Effector CD8-positive, alpha-beta T cell (primary cell): ENCODE results near the gene RHOH.

Source experiments
- DNase-seq: peaks from one replicate; lab custom pipeline; 2025; lab: John Stamatoyannopoulos, UW

The RHOH gene

DNA sequence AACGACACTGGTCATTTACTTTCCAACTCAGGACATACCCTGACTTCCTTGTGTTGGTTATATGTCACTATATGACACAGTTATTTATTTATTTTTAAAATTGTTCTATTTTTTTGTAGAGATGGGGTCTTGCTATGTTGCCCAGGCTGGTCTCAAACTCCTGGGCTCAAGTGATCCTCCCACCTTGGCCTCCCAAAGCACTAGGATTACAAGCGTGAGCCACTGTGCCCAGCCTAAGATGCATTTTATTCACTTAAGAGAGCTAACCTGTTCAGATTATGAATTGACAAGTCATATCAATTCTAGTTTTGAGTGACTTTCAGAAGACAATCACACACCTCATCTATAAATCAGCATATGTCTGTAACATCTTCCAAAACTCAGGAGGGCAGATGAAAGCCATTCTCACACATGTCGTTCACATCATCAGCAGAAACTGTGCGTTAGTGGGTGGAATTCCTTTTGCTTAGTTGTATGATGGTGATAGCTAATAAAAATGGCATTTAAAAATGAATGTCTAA lies 9.4 kb upstream of the RHOH start:
- DNase-seq = no peak

DNA sequence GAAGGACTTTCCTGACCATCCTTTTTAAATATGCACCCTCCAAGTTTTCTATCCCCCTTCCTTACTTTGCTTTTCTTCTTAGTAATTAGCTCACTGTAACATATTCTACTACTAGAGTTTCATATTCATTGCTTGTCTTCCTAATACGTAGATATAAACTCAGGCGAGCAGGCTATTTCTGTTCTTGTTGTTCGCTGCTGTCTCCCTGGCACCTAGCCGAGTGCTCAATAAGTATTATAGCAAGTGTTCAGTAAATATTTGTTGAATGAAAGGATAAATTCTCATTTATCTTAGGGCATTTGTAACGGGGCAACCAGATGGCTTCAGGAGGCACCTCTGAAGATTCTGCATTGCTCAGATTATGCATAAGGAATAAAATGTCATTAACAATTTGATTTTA lies 6.8 kb upstream of the RHOH start:
- no peak for DNase-seq

DNA sequence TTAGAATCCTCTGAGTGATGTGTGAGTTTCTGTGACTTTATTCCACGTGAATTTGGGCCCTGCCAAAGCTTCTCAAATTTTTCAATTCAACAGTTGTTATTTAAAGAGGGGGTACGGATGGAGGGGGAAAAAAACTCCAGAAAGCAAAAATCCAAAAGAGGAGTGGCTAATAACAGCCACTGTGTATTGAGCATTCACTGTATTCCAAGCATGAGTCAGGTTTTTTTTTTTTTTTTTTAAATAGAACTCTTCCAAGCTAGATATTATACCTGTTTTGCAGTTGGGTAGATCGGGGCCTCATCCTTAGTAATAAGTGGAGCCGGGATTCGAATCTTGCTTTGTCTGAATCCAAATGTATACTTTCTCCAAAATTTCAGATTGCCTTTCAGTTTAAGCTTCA lies 6.4 kb upstream of the RHOH start:
- DNase-seq = no peak

DNA sequence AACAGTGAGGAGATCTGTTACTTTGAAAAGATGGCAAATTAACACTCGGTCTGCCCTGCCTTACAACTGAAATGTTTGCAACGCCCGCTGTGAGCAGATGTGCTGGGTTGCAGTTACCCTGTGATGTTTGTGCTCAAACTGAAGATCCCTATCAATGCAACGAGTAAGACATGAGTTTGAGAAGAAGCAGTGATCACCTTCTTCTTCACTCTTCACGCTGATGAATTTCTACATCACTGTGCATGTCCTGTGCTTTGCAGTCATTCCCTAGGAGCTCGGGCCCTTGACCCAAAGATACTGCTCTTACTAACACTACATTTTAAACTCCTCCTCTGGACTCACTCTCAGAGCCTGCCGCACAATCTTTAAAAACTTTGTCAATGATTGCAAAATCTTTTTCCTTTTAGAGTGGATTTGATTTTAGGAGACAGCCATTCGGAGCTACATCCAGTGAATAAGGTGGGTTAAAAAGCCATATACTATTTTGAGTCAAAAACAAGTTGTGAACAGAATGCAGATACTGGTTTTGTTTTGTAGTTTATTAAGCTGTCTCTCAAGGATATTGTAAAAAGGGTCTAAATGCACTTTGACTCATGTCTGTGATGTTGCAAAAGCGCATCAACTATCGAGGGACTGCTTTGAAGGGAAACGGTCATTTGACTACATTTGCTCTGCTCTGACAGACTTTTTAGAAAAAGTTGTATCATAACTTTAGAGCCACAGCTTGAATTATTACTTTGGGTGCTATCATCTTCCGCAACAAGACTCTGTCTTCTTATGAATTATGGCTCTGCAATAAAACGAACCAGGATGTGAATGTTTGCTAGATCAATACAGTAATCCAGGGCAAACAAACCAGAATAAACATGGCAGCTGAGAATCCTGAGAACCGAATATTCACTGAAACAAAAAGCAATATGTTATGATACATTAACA lies 5.7 kb upstream of the RHOH start:
- no peak for DNase-seq

DNA sequence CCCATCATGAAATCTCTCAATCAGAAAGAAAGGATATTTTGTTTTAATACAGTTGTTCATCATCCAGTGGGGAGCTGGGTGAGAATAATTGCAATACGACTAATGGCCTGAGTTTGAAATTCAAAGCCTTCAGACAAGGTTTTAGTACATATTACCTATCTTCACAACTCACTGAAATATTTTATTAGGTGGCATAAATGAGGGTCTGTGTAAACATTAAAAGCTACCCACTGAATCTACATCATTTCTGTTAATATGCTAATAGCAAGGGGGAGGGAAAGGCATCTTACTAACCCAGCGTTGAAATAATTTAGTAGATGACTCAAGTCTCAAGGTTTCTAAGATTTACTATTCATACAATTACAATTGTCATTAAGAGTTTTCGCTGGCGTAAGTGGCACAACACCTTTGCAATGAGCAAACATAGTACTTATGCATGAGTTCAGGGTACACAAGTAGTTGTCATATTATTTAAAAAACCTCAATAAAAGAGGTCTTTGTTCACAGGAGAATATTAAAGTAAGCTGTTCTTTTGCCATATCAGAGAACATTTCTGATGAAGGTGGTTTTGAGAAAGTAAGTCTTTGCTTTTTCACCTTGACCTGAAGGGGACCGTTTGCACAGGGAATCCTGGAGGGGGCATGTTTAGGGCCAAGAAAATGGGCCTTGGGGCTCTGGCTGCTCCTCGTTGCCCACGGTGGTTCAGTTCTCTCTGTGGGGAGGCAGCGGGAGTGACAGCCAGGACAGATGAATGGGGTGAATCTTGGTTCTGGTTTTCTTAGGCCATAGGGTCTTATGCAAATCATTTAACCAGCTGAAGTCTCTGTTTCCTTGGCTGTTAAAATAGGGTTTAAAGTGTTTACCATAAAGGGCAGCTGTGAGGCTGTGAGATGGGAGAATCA lies 4.5 kb upstream of the RHOH start:
- no peak for DNase-seq

DNA sequence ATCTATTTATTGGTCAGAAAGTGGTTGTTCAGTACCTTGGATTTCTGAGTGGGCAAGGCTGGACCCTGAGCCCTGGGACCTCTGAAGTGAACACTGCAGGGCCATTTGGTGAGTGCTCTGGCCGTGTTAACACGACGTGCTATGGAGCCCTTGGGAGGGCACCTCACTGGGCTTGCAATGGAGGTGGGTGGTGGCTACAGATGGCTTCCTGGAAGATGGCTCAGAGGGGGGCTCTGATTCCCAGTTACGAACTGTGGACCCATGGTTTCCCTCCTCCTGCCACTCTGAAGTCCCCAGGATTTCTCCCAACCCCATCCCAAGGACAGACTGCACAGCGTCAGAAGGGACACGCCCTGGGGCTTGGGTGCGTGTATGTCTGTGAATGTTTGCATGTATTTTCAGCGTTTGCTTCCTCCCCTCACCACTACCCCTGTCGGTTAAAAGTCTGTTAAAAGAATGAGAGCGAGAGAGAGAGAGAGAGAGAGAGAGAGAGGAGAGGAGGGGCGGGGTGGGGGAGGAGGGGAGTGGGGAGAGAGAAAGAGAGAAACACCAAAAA lies 3.7 kb upstream of the RHOH start:
- DNase-seq = no peak

DNA sequence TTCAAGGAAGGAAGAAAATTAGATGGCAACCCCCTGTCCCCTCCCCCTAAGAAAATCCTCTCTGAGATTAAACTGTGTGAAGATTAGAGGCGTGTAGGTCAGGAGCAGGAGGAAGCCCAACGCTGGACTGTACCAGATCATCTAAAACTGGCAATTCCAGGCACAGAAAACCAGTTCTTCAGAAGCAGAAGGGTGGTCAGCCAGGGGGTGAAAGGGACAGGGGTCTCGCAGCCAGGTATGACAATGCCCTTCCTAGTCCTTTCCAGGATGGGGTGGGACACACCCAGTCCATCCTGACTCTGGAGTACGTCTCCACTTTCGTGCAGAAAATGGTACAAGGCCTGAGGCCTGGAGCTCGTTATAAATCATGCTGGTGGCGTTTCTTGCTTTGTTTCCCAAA lies 3.3 kb upstream of the RHOH start:
- DNase-seq = no peak

DNA sequence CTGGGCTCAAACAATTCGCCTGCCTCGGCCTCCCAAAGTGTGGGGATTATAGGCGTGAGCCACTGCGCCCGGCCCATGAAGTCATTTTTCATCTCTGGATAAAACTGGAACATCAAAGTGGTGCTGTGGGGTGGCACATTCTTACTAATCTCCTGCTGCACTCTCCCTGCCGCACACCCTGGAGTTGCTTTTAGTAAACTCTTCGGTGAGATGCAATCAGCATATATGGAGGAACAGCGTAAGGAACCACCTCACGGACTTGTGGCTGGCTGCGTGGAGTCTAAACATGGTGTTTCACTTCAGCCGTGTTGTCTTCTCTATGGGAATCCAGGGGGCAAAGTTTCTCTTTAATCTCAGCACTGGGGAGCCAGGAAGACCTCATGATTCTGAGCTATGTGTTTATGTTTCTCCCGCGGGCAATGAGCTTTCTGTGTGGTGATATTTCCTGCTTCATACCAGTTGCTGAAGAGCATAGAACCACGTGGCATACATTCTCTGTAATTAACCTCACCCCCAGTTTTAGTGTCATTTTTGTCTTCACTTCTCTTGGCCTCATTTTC lies 2.1 kb upstream of the RHOH start:
- peak; percentile 40 for DNase-seq

DNA sequence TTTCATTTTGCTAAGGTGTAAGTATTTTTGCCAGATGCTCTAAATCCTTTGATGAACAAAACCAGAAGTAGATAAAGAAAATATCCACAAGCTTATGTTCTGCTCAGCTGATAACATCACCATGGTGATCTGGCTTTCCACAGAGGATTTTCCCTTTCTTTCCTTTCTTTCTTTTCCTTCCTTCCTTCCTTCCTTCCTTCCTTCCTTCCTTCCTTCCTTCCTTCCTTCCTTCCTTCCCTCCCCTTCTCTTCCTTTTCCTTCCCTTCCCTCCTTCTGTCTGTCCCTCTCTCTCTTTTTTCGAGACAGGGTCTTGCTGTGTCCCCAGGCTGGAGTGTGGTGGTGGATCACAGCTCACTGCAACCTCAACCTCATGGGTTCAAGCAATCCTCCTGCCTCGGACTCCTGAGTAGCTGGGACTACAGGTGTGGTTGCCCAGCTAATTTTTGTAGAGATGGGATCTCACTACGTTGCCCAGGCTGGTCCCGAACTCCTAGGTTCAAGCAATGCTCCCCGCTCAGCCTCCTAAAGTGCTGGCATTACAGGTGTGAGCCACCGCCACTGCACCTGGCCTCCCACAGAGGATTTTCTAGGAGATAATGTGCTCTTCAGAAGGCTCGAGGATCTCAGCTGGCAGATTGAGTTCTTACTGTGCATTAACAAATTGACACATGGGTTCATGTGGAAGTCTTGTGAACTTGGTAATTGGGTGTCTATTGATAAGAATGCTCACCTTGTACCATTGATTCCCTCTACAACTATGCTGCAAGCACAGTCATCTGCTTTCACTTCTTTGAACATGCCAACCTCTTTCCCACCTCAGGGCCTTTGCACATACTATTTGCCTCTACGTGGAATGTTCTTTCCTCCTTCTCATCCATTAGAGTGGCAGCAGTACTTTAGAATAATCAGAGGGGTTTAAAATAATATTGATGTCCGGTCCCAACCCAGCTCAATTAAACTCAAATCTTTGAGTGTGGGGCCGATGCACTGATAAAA lies 1.4 kb upstream of the RHOH start:
- no peak for DNase-seq

DNA sequence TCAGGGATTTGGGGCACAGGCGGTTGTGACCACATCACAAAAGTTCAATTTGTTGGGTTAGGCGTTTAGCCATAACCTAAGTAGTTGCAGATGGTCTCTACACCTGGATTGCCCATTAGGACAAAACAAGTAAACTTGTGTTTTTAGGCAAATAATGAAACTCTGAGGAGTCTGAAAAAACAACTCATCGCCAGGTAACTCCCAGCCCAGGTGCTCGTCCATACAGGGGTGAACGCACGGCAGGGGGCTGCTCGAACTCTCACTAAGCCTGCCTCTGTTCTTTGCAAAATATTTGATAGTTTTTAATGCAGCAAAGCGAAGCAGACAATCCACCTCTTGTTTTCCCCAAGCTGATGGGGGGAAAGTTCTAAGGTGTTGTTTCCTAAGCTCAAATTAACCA lies 559 bp upstream of the RHOH start:
- DNase-seq = no peak

DNA sequence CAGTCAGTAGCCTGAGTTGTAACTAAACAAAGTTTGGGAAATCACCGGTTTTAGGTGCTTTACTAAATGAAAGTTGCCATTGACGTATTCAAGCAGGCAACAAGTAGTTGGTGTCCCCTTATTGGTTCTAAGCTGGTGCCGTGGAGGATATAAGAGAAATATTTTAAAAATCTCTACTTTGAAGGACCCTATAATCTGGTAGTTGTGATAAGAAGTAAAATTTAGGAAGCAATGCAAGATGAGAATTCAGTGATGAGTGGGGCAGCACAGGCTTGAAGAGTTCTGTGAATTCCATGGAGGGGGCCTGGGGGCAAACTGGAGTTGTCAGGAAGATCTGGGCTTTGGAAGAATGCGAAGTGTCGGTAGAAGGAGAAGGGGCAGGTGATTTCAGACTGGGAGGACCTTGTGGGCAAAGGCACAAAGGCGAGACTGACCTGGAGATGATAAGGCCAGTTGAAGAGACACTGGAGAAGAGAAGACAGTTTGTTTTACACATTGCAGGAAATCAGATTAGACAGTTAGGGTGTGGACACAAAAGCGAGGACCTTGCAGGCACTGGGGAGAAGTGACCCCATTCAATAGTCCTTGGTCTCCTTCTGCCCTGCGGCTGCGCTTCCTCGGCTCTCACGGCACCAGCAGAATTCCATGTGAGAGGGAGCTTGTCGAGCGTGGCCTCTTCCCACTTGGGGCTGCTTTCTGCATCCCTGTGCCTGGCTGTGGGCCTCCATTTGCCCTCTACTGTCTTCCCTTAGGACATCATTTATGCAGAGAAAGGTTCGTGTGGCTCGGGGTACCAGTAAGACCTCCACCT lies 1.3 kb downstream of the RHOH start:
- DNase-seq = no peak

DNA sequence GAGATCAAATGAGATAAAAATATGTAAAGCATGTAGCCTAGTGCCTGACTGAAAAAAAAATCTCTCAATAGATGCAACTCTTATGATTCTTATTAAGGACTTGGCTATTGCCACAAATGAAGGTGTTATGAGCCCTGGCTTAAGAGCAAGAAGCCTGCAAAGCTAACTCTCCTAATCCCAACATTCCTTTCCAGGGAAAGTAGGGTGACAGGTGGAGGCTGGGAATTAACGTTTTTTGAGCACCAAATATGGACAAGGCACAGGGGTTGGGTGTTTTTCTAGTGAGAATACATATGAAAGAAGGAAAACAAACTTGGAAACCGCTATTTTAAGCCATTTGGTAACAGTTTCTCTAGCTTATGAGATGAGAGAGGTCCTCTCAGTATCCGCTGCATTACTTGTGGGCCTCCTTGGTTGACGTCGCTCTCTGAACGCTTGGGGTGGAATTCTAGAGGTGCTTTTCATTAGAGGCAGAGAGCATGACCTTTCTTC lies 2.4 kb downstream of the RHOH start:
- DNase-seq = no peak

DNA sequence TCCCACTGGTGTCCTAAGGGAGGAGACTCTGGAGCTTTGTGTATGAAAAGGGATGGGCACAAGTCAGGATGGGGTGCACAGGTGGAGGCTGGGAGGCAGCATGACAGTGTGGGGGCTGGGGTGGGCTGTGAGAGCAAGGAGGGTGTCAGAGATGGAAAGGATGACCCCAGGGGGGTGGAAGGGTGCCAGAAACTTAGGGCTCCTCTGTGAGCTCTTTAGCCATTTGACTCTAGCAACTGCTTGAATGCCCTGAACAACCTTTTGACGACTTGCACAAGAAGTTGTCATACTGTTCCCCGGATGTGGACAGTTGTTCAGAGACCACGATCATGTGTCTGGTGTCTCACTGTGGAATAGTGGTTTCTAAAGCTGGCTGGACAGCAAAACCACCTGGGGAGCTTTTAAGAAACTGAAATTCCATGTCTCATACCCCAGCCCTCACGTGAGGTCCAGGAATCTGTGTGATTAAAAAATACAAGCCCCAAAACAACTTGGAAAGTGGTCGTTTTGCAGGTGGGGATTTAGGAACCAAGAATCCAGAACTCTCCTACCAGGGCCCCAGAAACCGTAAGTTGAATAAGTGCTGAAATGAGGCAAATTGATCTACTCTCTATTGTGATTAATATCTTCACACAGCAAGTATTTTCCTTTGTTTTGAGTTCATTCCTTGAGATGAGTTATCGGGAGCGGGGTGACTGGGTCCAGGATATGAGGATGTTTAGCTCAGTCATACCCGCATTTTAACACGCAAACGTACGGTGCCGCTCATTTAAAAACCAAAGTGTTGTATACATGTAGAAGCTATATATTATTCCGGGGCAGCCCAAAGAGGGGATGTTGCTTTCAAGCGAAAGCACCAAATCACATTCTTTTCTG lies 3.4 kb downstream of the RHOH start:
- DNase-seq = peak; percentile 18

DNA sequence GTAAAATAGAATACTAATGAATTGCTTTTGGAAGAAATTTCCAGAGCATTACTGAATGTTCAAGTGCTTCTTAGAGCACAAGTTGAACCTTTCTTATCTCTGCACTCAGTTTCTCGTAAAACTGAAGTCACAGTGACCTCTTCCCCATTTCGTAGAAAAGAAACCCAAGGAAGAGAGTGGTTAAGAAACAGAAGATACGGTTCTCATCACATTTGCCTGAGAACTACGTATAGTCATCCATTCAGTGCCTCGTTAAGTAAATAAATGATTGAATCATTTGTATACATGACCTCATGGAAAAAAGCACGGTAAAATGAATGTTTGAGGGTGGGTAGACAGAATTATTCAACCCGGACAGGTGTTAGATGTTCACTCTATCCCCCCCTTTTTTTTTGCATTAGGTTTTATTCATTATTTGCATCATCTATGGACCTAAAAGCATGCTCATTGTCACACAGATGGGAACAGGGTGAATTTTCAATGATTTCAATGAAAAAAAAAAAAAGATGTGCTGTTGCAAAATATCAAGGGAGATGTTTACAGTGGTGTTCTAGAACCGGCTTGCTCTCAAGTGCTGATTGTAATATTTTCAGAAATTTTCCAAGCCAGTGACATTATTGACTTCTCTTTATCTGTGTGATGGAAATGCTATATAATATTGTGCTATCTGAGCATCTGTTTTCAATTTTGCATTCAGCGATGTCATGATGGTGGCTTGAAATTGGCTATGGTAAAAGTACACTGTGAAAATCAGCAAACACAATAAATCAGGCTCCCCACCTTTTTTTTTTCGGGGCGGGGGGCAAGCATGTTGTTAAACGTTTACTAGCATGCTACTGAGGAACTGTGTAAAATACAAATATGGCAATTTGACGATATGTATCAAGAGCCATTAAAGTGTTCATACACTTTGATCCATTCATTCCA lies 4.3 kb downstream of the RHOH start:
- no peak for DNase-seq

DNA sequence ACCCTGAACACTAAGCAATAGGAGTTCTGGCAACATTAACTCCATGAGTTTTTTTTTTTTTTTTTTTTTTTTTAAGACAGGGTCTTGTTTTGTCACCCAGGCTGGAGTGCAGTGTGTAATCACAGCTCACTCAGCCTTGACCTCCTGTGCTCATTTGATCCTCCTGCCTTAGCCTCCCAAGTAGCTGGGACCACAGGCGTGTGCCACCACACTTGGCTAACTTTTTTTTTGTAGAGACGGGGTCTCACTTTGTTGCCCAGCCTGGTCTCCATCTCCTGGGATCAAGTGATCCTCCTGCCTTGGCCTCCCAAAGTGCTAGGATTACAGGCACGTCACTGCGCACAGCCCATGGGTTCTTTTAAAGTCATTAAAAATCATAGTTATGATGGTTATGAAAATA lies 5.1 kb downstream of the RHOH start:
- DNase-seq = no peak

DNA sequence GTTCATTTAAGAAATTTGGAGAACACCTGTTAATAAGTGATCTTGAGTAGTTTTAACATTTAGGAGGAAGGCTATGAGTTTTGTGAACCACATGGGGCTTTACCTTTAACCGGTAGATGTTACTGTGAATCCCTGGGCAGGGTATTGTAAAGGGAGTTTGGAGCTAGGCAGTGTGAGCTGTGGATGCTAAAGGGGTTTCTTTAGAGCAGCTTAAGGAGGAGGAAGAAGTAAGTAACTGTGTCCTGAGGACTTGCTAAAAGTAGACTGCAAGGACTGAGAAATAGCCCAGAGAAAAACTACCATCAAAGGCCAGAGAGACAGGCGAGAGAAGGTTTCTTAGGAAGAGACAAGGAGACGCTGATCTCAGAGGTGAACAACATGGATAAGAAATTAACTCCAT lies 5.6 kb downstream of the RHOH start:
- DNase-seq = no peak

DNA sequence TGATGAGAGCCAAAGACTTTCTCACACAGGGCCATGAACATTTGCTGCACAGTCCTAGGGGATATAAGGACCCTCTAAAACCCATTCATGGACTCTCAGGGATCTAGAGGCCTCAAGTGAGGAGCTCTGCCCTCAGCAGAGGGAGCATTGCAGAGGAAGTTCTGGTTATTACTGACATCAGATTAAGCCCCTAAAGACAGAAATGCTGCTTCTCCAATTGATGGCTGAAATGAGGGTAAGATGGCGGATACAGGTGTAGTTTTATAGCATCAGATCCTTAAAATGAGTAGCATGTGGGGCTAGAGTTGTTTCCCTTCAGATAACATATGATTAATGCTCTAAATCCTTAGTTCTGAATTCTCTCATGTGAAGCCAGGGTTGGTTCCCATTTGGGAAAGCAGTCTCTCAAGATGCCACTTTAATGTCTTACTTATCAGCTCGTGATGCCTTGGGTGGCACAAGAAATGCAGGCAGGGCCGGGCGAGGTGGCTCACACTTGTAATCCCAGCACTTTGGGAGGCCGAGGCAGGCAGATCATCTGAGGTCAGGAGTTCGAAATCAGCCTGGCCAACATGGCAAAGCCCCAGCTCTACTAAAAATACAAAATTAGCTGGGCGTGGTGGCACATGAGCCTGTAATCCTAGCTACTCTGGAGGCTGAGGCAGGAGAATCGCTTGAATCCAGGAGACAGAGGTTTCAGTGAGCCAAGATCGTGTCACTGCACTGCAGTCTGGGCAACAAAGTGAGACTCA lies 7.9 kb downstream of the RHOH start:
- no peak for DNase-seq
